ENCODE data around the gene ASTN2.

ASTN2 gene

GRCh38 chr9:117239428-117239827, 175.4 kb downstream of the ASTN2 start:
- in situ Hi-C loops (cut with HindIII; ENCODE audit: low pct_ligation_motif_present, low sequenced_read_pairs): no loop called here
- TF ChIP-seq CTCF (IDR thresholded peaks at IDR 0.05; ENCODE audit: low read depth, low read length, missing control alignments): no peak
- DNase-seq: no peak
- no peak overlapping the region for H3K27ac ChIP-seq
- H3K36me3 ChIP-seq (replicated peaks): no peaks in the 10 kb centered on the region
- no peaks in the 10 kb centered on the region for H3K27me3 ChIP-seq (replicated peaks)
- H3K4me3 ChIP-seq (ENCODE audit: low read depth, low read length): no peak overlapping the region

GRCh38 chr9:117234103-117234502, 180.8 kb downstream of the ASTN2 start:
- H3K27me3 ChIP-seq (replicated peaks): no peaks in the 10 kb centered on the region
- H3K36me3 ChIP-seq (replicated peaks): no peaks in the 10 kb centered on the region
- in situ Hi-C loops (cut with HindIII; ENCODE audit: low pct_ligation_motif_present, low sequenced_read_pairs): no loop called here
- DNase-seq: no peak
- no peak overlapping the region for H3K27ac ChIP-seq
- no peak overlapping the region for H3K4me3 ChIP-seq (ENCODE audit: low read depth, low read length)
- TF ChIP-seq CTCF (IDR thresholded peaks at IDR 0.05; ENCODE audit: low read depth, low read length, missing control alignments): no peak

- TF ChIP-seq CTCF (IDR thresholded peaks at IDR 0.05; ENCODE audit: low read depth, low read length, missing control alignments): no peak
Measured at GRCh38 chr9:117233016-117233415, 181.8 kb downstream of the ASTN2 start.

GRCh38 chr9:117232281-117232680, 182.6 kb downstream of the ASTN2 start:
- H3K27me3 ChIP-seq (replicated peaks): no peaks in the 10 kb centered on the region
- H3K27ac ChIP-seq: no peak overlapping the region
- no peak overlapping the region for H3K4me3 ChIP-seq (ENCODE audit: low read depth, low read length)
- in situ Hi-C loops (cut with HindIII; ENCODE audit: low pct_ligation_motif_present, low sequenced_read_pairs): no loop called here
- H3K36me3 ChIP-seq (replicated peaks): no peaks in the 10 kb centered on the region
- no peak for DNase-seq
- no peak for TF ChIP-seq CTCF (IDR thresholded peaks at IDR 0.05; ENCODE audit: low read depth, low read length, missing control alignments)

More at GRCh38 chr9:117233016-117233415, 181.8 kb downstream of the ASTN2 start:
- Histone ChIP-seq H3K27me3 (replicated peaks) (no peaks in the 10 kb centered on the region), H3K4me3 (ENCODE audit: low read depth, low read length) (no peak overlapping the region), H3K27ac (no peak overlapping the region), H3K36me3 (replicated peaks) (no peaks in the 10 kb centered on the region)
- no peak for DNase-seq
- in situ Hi-C loops (cut with HindIII; ENCODE audit: low pct_ligation_motif_present, low sequenced_read_pairs): no loop called here

- no peaks in the 10 kb centered on the region for H3K27me3 ChIP-seq (replicated peaks)
- DNase-seq: no peak
- no peak overlapping the region for H3K27ac ChIP-seq
- H3K36me3 ChIP-seq (replicated peaks): no peaks in the 10 kb centered on the region
- H3K4me3 ChIP-seq (ENCODE audit: low read depth, low read length): no peak overlapping the region
- in situ Hi-C loops (cut with HindIII; ENCODE audit: low pct_ligation_motif_present, low sequenced_read_pairs): no loop called here
- TF ChIP-seq CTCF (IDR thresholded peaks at IDR 0.05; ENCODE audit: low read depth, low read length, missing control alignments): no peak
Measured at GRCh38 chr9:117231012-117231411, 183.8 kb downstream of the ASTN2 start.

- no peaks in the 10 kb centered on the region for H3K27me3 ChIP-seq (replicated peaks)
- TF ChIP-seq CTCF (IDR thresholded peaks at IDR 0.05; ENCODE audit: low read depth, low read length, missing control alignments): no peak
Measured at GRCh38 chr9:117224695-117225094, 190.2 kb downstream of the ASTN2 start.

More at GRCh38 chr9:117224695-117225094, 190.2 kb downstream of the ASTN2 start:
- no peaks in the 10 kb centered on the region for H3K36me3 ChIP-seq (replicated peaks)
- H3K27ac ChIP-seq: no peak overlapping the region
- DNase-seq: no peak
- H3K4me3 ChIP-seq (ENCODE audit: low read depth, low read length): no peak overlapping the region
- in situ Hi-C loops (cut with HindIII; ENCODE audit: low pct_ligation_motif_present, low sequenced_read_pairs): no loop called here

Measured in brain microvascular endothelial cell (primary cell).